ENCODE measurements around the gene PRR20G.

- TF ChIP-seq MBD2 (IDR thresholded peaks at IDR 0.05; ENCODE audit: borderline replicate concordance, low read depth) (no peak), ZNF766 (CRISPR knock-in tag; conservative IDR thresholded peaks at IDR 0.05) (no peak), SIN3A (IDR thresholded peaks at IDR 0.05; ENCODE audit: borderline replicate concordance in 2 of 2, control insufficient read depth in 1 of 2, low read depth in 2 of 2, low read length in 2 of 2) (no peak), ASH1L (IDR thresholded peaks at IDR 0.05; ENCODE audit: borderline replicate concordance, low read depth, partially characterized antibody) (no peak)
- TF ChIP-seq, protein P1, sequence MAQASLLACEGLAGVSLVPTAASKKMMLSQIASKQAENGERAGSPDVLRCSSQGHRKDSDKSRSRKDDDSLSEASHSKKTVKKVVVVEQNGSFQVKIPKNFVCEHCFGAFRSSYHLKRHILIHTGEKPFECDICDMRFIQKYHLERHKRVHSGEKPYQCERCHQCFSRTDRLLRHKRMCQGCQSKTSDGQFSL (CRISPR knock-in tag; IDR thresholded peaks at IDR 0.05) = no peak
- TF ChIP-seq, protein P1 (tag; IDR thresholded peaks at IDR 0.05) = no peak
Measured at GRCh38 chr3:127312818-127313217, 25.0 kb upstream of the PRR20G start.
